Panc1 (cell line): ENCODE data around the gene CD300LF. TPM values are rescaled to one million over a fixed set of nuclear protein-coding genes. Genes with fewer than 3 reads are reported as not detected.

Experiments used
- ATAC-seq: fragments of 200-7000 bp; cut with Tn5 transposase; 2 replicates; pipeline ENCODE4 v1.9.1; 2020; ENCODE audit warnings: mild to moderate bottlenecking, moderate library complexity
- BruUV-seq: library from RNA; stranded (reverse); fragments of 400-500 nt; replicated peaks from 2 replicates; lab custom pipeline; 2021; lab: Mats Ljungman, UMichigan
- CTCF ChIA-PET: fragments of 300-600 bp; sonication (Branson Sonifier 250); formaldehyde crosslinking; loops from one replicate; lab custom pipeline; 2022; ENCODE audit warnings: antibody characterized with exemption; lab: Charles Lee
- POLR2A ChIA-PET: fragments of 300-600 bp; sonication (Branson Sonifier 250); formaldehyde crosslinking; loops from one replicate; lab custom pipeline; 2022; ENCODE audit warnings: antibody characterized with exemption; lab: Charles Lee
- DNase-seq: peaks from one replicate; pipeline ENCODE4 v3.0.0-alpha.2; 2010; ENCODE audit warnings: low read depth, low spot score
- H3K27ac ChIP-seq: 2 replicates; pipeline ENCODE4 v1.5.1; 2011; ENCODE audit warnings: mild to moderate bottlenecking, low read length, inconsistent platforms
- H3K27me3 ChIP-seq: fragments of 200-500 bp; sonication (Bioruptor generic); 2 replicates; pipeline ENCODE4 v1.6.0; 2014; ENCODE audit warnings: low read length, inconsistent platforms; ENCODE audit not compliant: control insufficient read depth, insufficient read depth
- H3K36me3 ChIP-seq: fragments of 200-500 bp; sonication (Bioruptor generic); 2 replicates; pipeline ENCODE4 v1.5.1; 2014; ENCODE audit warnings: inconsistent platforms, mild to moderate bottlenecking, low read length, moderate library complexity; ENCODE audit not compliant: control insufficient read depth, insufficient read depth
- H3K4me1 ChIP-seq: 2 replicates; pipeline ENCODE4 v1.5.1; 2011; ENCODE audit warnings: inconsistent platforms, mild to moderate bottlenecking, low read length, moderate library complexity; ENCODE audit not compliant: control insufficient read depth, insufficient read depth
- H3K4me3 ChIP-seq, 2 experiments: 2 replicates each; pipeline ENCODE4 v1.5.1; 2011 to 2012; ENCODE audit warnings: low read depth in 2 of 2, low read length in 2 of 2, mild to moderate bottlenecking in 2 of 2, inconsistent platforms in 1 of 2, moderate library complexity in 1 of 2
- H3K9me3 ChIP-seq: fragments of 200-500 bp; sonication (Bioruptor generic); 2 replicates; pipeline ENCODE4 v1.5.1; 2014; ENCODE audit warnings: low read depth, mild to moderate bottlenecking, inconsistent platforms, low read length, moderate library complexity; ENCODE audit not compliant: control insufficient read depth, insufficient read depth
- POLR2AphosphoS5 ChIP-seq: IDR thresholded peaks from 2 replicates; pipeline ENCODE4 v1.6.1; 2012; ENCODE audit warnings: mild to moderate bottlenecking, low read depth, low read length, moderate library complexity
- REST ChIP-seq, 2 experiments: IDR thresholded peaks; 2 replicates each; pipeline ENCODE4 v1.6.1; 2011 to 2012; ENCODE audit warnings: low read depth in 2 of 2, control low read depth in 1 of 2, low read length in 1 of 2, mild to moderate bottlenecking in 1 of 2, moderate library complexity in 1 of 2; ENCODE audit not compliant: insufficient read depth in 1 of 2
- SIN3A ChIP-seq: IDR thresholded peaks from 2 replicates; pipeline ENCODE4 v1.6.1; 2012; ENCODE audit warnings: low read depth, mild to moderate bottlenecking, low read length, moderate library complexity, borderline replicate concordance; ENCODE audit not compliant: insufficient read depth
- TCF7L2 ChIP-seq: IDR thresholded peaks from 2 replicates; pipeline ENCODE4 v1.6.1; 2011; ENCODE audit warnings: mild to moderate bottlenecking, low read depth, low read length, inconsistent platforms
- in situ Hi-C: cut with HindIII; loops from 2 replicates; pipeline ENCODE4 v1.10.0; 2016; ENCODE audit warnings: low sequenced_read_pairs, low pct_unique_long_range_greater_than_20kb
- intact Hi-C: fragments of 100-400 bp; cut with micrococcal nuclease; formaldehyde crosslinking; loops from one replicate; pipeline ENCODE4 v1.10.0; 2022; ENCODE audit not compliant: unreplicated experiment
- total RNA-seq: library from RNA; stranded (reverse); gene quantifications from one replicate; pipeline ENCODE4 v1.2.1, GENCODE V29; 2021; ENCODE audit not compliant: unreplicated experiment
- TF ChIP-seq, protein P1 (sequence below): fragments of 450-650 bp; IDR thresholded peaks from 2 replicates; pipeline ENCODE4 v1.5.1; 2017; ENCODE audit warnings: mild to moderate bottlenecking

Gene CD300LF
- total RNA-seq, 1 experiment from 2014 or later = not detected

GRCh38 chr17:74744714-74745547 lies 32.2 kb upstream of the CD300LF start:
- Histone ChIP-seq H3K4me3 (no peak overlapping the region), H3K36me3 (peaks cover 2% of the 10 kb centered on the region; the same call in 1 of the 2 replicates), H3K27me3 (no peaks in the 10 kb centered on the region), H3K4me1 (peaks cover 18% of the 10 kb centered on the region), H3K27ac (no peak overlapping the region), H3K9me3 (no peaks in the 10 kb centered on the region)
- intact Hi-C loops (loop anchor here (1.0 to 5.0 kb wide), 2 partner anchors 25 to 117 kb away; no protein-coding TSS in a partner anchor), in situ Hi-C loops (no loop called here)
- POLR2A ChIA-PET = interaction anchor here (1.2 kb wide), 1 partner anchor 25 kb away, joined by 4 read pairs; no protein-coding TSS in a partner anchor
- DNase-seq (peak; percentile 52), ATAC-seq (peak; percentile 51)
- CTCF ChIA-PET = interaction anchor here (0.6 to 3.2 kb wide), 12 partner anchors 9 to 204 kb away, joined by 3 to 16 read pairs (median 4); partner anchors contain the start of gene NAT9
- TF ChIP-seq TCF7L2 (no peak), POLR2AphosphoS5 (0 out of 2 replicates have a peak, but pooled peaks have one; percentile 58), SIN3A (no peak)
- TF ChIP-seq, protein P1, sequence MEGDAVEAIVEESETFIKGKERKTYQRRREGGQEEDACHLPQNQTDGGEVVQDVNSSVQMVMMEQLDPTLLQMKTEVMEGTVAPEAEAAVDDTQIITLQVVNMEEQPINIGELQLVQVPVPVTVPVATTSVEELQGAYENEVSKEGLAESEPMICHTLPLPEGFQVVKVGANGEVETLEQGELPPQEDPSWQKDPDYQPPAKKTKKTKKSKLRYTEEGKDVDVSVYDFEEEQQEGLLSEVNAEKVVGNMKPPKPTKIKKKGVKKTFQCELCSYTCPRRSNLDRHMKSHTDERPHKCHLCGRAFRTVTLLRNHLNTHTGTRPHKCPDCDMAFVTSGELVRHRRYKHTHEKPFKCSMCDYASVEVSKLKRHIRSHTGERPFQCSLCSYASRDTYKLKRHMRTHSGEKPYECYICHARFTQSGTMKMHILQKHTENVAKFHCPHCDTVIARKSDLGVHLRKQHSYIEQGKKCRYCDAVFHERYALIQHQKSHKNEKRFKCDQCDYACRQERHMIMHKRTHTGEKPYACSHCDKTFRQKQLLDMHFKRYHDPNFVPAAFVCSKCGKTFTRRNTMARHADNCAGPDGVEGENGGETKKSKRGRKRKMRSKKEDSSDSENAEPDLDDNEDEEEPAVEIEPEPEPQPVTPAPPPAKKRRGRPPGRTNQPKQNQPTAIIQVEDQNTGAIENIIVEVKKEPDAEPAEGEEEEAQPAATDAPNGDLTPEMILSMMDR = peak; percentile 99
- BruUV-seq = no TSS peak

DNA sequence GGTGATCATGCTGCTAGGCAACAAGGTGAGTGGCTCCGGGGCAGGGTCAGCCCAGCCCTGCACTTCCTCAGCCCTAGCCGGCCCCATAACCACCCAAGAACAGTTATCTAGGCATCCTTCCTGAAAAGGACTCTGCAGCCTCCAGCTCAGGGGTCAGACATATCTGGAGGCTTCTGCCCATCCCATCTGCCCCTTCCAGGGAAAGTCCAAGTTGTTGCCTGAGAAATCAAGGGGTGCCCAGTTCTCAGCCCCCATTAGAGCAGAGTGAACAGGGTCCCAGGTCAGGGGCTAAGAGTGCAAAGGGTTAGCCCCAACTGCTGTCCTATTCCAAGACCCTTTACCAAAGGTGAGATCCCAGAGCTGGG lies 31.6 kb upstream of the CD300LF start:
- H3K9me3 ChIP-seq = no peaks in the 10 kb centered on the region
- H3K4me3 ChIP-seq = no peak overlapping the region
- TF ChIP-seq POLR2AphosphoS5 = no peak
- ChIA-PET CTCF (interaction anchor here (0.9 to 3.2 kb wide), 5 partner anchors 16 to 121 kb away, joined by 3 to 16 read pairs (median 9); partner anchors contain the start of gene NAT9), POLR2A (no interaction called here)
- H3K36me3 ChIP-seq = peaks cover 2% of the 10 kb centered on the region; the same call in 1 of the 2 replicates
- no TSS peak for BruUV-seq
- H3K27ac ChIP-seq = no peak overlapping the region
- in situ Hi-C loops (no loop called here), intact Hi-C loops (loop anchor here (1.0 to 5.0 kb wide), 2 partner anchors 26 to 118 kb away; no protein-coding TSS in a partner anchor)
- DNase-seq = no peak
- no peaks in the 10 kb centered on the region for H3K27me3 ChIP-seq
- peaks cover 17% of the 10 kb centered on the region for H3K4me1 ChIP-seq
- no peak for ATAC-seq

GRCh38 chr17:74743755-74744154 lies 31.0 kb upstream of the CD300LF start:
- Histone ChIP-seq H3K27ac (no peak overlapping the region), H3K27me3 (no peaks in the 10 kb centered on the region), H3K36me3 (peaks cover 2% of the 10 kb centered on the region; the same call in 1 of the 2 replicates), H3K9me3 (no peaks in the 10 kb centered on the region), H3K4me1 (peaks cover 17% of the 10 kb centered on the region), H3K4me3 (no peak overlapping the region)
- DNase-seq (no peak), ATAC-seq (no peak)
- ChIA-PET CTCF (interaction anchor here (1.7 to 3.2 kb wide), 2 partner anchors 26 to 28 kb away, joined by 9 to 16 read pairs; no protein-coding TSS in a partner anchor), POLR2A (no interaction called here)
- in situ Hi-C loops (no loop called here), intact Hi-C loops (loop anchor here (1.0 to 5.0 kb wide), 2 partner anchors 27 to 119 kb away; no protein-coding TSS in a partner anchor)
- no TSS peak for BruUV-seq
- TF ChIP-seq REST (IDR thresholded peaks at IDR 0.05; ENCODE audit: insufficient read depth in 1 of 2, low read depth in 2 of 2, low read length in 1 of 2) (no peak), TCF7L2 (no peak), SIN3A (no peak), POLR2AphosphoS5 (no peak)
- TF ChIP-seq, protein P1 = no peak
